Lower lobe of right lung (tissue), 2 donors: ENCODE data around the gene THRB. TPM values are rescaled to one million over a fixed set of nuclear protein-coding genes. Genes with fewer than 3 reads are reported as not detected.

Source experiments
- ATAC-seq, 2 donors: fragments of 200-7000 bp; cut with Tn5 transposase; one replicate each; pipeline ENCODE4 v1.9.1; 2020 to 2022; ENCODE audit warnings: mild to moderate bottlenecking in 2 of 2, moderate library complexity in 2 of 2
- DNase-seq: peaks from one replicate; pipeline ENCODE4 v3.0.0-alpha.2; 2020
- H3K27ac ChIP-seq: fragments of 200-600 bp; one replicate; pipeline ENCODE4 v1.8.0; 2022
- H3K27me3 ChIP-seq: fragments of 200-600 bp; one replicate; pipeline ENCODE4 v1.8.0; 2022; ENCODE audit warnings: low read depth
- H3K36me3 ChIP-seq: fragments of 200-600 bp; one replicate; pipeline ENCODE4 v1.8.0; 2022; ENCODE audit warnings: mild to moderate bottlenecking
- H3K4me1 ChIP-seq: fragments of 200-600 bp; one replicate; pipeline ENCODE4 v1.8.0; 2022
- H3K4me3 ChIP-seq: fragments of 200-600 bp; one replicate; pipeline ENCODE4 v1.8.0; 2022; ENCODE audit warnings: mild to moderate bottlenecking
- H3K9me3 ChIP-seq: fragments of 200-600 bp; one replicate; pipeline ENCODE4 v1.8.0; 2022
- intact Hi-C: fragments of 100-400 bp; cut with DNase I; formaldehyde crosslinking; loops from one replicate; pipeline ENCODE4 v1.11.0; 2022
- long read RNA-seq: library from polyadenylated mRNA; unstranded; transcript quantifications from one replicate; pipeline ENCODE4 v2.0.0, GENCODE V29; 2021
- total RNA-seq: library from RNA; stranded (reverse); fragmentation: NEBNext Ultra II Directional; extraction: Animal tissue kit (Norgen Biotek cat#: 25700); gene quantifications from one replicate; pipeline ENCODE4 v1.2.1, GENCODE V29; 2021
- TF ChIP-seq, protein P1 (sequence below): fragments of 200-600 bp; IDR thresholded peaks from one replicate; pipeline ENCODE4 v1.8.0; 2022; ENCODE audit warnings: antibody characterized with exemption, mild to moderate bottlenecking
- donor health status: DM: no; HTN: yes; CAD: no; lungs with severe emphysema.

THRB gene
- 14.6 TPM for total RNA-seq
- long read RNA-seq, full-length matches to known transcripts, result 1 of 8 reads
- long read RNA-seq, partial matches to known transcripts, result 1 of 8 reads
- long read RNA-seq, other reads (novel, unspliced or antisense), result 6 of 8 reads

DNA sequence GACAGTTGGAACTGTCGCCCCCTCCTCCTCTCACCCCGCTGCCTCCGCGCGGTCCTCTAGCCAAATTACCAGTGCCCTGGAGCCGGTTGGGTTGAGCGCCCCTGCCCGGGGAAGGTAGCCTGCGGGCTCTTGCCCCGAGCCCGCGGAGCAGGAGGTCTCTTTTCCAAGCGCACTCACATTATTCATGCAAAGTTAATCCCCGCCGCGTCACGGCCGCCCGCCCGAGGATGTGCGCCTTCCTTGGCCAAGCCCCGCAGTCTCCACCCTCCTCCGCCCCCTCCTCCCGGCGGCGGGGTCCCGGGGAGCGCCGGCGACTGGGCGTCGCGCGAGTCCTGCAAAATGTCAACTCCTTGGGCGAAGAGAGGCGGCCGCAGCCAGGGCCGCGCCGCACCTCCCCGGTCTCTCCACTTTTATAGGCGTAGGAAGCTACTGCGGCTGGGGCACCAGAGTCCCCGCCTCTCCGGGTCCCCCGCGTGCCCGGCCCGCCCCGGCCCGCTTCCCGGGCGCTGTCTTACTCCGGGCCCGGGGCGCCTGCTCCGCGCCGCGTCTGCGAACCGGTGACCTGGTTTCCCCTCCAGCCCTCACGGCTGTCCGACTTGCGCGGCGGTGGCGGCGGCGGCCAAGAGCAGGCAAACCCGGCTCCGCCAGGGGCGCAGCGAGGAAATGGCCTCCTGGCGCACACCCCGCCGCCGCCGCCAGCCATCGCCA lies at the start of gene THRB:
THRB (minus strand) TSS at position 233 of the 708 bp plus-strand sequence.
- DNase-seq, result peak; percentile 78
- no peaks in the 10 kb centered on the region for H3K27me3 ChIP-seq
- H3K9me3 ChIP-seq, result no peaks in the 10 kb centered on the region
- intact Hi-C loops, result no loop called here
- TF ChIP-seq, protein P1, sequence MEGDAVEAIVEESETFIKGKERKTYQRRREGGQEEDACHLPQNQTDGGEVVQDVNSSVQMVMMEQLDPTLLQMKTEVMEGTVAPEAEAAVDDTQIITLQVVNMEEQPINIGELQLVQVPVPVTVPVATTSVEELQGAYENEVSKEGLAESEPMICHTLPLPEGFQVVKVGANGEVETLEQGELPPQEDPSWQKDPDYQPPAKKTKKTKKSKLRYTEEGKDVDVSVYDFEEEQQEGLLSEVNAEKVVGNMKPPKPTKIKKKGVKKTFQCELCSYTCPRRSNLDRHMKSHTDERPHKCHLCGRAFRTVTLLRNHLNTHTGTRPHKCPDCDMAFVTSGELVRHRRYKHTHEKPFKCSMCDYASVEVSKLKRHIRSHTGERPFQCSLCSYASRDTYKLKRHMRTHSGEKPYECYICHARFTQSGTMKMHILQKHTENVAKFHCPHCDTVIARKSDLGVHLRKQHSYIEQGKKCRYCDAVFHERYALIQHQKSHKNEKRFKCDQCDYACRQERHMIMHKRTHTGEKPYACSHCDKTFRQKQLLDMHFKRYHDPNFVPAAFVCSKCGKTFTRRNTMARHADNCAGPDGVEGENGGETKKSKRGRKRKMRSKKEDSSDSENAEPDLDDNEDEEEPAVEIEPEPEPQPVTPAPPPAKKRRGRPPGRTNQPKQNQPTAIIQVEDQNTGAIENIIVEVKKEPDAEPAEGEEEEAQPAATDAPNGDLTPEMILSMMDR, result peak; percentile 35
- H3K4me3 ChIP-seq, result peak within 1 kb of the TSS; percentile 86
- peak; percentile 81 for ATAC-seq
- peaks cover 25% of the 10 kb centered on the region for H3K4me1 ChIP-seq
- H3K27ac ChIP-seq, result peak within 1 kb of the TSS; percentile 93
- H3K36me3 ChIP-seq, result no peaks in the 10 kb centered on the region

GRCh38 chr3:24541935-24542334 lies 47.3 kb upstream of the THRB start:
- ATAC-seq, result no peak
- TF ChIP-seq, protein P1, result no peak

GRCh38 chr3:24540821-24541220 lies 46.2 kb upstream of the THRB start:
- TF ChIP-seq, protein P1, result no peak
- no peak overlapping the region for H3K27ac ChIP-seq
- no peak for ATAC-seq
- H3K9me3 ChIP-seq, result no peaks in the 10 kb centered on the region
- H3K36me3 ChIP-seq, result no peaks in the 10 kb centered on the region
- no peak for DNase-seq
- H3K27me3 ChIP-seq, result no peaks in the 10 kb centered on the region
- intact Hi-C loops, result no loop called here
- H3K4me3 ChIP-seq, result no peak overlapping the region
- no peaks in the 10 kb centered on the region for H3K4me1 ChIP-seq

More at GRCh38 chr3:24541935-24542334, 47.3 kb upstream of the THRB start:
- no peak overlapping the region for H3K4me3 ChIP-seq
- intact Hi-C loops, result no loop called here
- H3K36me3 ChIP-seq, result no peaks in the 10 kb centered on the region
- H3K27ac ChIP-seq, result no peak overlapping the region
- H3K27me3 ChIP-seq, result no peaks in the 10 kb centered on the region
- H3K9me3 ChIP-seq, result no peaks in the 10 kb centered on the region
- DNase-seq, result no peak
- peaks cover 5% of the 10 kb centered on the region for H3K4me1 ChIP-seq

- no peaks in the 10 kb centered on the region for H3K9me3 ChIP-seq
- no peak for ATAC-seq
- no peak overlapping the region for H3K27ac ChIP-seq
- intact Hi-C loops, result no loop called here
- no peak for DNase-seq
- H3K4me1 ChIP-seq, result no peaks in the 10 kb centered on the region
- H3K36me3 ChIP-seq, result no peaks in the 10 kb centered on the region
- H3K4me3 ChIP-seq, result no peak overlapping the region
- TF ChIP-seq, protein P1, result no peak
- no peaks in the 10 kb centered on the region for H3K27me3 ChIP-seq
These were observed 45.0 kb upstream of the THRB start for GRCh38 chr3:24539699-24540098.

DNA sequence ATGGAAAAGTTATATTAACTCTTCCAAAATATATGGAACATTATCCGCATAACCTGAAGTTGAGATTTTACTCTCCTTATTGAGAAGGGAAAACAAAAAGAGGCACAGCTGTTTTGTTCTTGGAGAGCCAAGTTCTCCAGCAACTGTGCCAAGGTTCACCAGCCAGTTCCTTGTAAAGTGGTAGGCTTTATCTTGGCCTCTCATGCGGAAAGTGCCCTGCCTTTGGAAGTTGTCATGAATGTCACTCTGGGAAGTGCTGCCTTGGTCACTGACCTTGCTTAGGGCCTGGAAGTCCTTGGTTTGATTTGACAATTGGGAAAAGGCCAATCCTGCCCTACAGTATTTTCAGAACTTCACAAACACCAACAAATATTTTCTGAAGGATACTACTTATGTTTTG lies 44.2 kb upstream of the THRB start:
- no peaks in the 10 kb centered on the region for H3K27me3 ChIP-seq
- intact Hi-C loops, result no loop called here
- no peaks in the 10 kb centered on the region for H3K4me1 ChIP-seq
- no peak overlapping the region for H3K4me3 ChIP-seq
- DNase-seq (no peak), ATAC-seq (no peak)
- no peak overlapping the region for H3K27ac ChIP-seq
- TF ChIP-seq, protein P1, result no peak
- no peaks in the 10 kb centered on the region for H3K36me3 ChIP-seq
- no peaks in the 10 kb centered on the region for H3K9me3 ChIP-seq
